Fibroblast of pulmonary artery (primary cell): ENCODE data around the gene TPI1.
"Not testable (repeated sequence)": the region's sequence is repeated elsewhere in the genome, so short reads cannot be mapped to it uniquely, and the experiment has no call there.

Experiments used
- DNase-seq: peaks from one replicate; pipeline ENCODE4 v3.0.0-alpha.2; 2010; ENCODE audit warnings: low read depth
- H3K4me3 ChIP-seq: replicated peaks from 2 replicates; pipeline ENCODE4 v1.5.1; 2011; ENCODE audit warnings: low read depth, mild to moderate bottlenecking, control low read depth, low read length, moderate library complexity
- TF ChIP-seq, protein P1 (sequence below): IDR thresholded peaks from 2 replicates; pipeline ENCODE4 v1.5.1; 2011; ENCODE audit warnings: mild to moderate bottlenecking, control low read depth, low read length, inconsistent platforms; ENCODE audit errors: missing control alignments

TPI1 gene

DNA sequence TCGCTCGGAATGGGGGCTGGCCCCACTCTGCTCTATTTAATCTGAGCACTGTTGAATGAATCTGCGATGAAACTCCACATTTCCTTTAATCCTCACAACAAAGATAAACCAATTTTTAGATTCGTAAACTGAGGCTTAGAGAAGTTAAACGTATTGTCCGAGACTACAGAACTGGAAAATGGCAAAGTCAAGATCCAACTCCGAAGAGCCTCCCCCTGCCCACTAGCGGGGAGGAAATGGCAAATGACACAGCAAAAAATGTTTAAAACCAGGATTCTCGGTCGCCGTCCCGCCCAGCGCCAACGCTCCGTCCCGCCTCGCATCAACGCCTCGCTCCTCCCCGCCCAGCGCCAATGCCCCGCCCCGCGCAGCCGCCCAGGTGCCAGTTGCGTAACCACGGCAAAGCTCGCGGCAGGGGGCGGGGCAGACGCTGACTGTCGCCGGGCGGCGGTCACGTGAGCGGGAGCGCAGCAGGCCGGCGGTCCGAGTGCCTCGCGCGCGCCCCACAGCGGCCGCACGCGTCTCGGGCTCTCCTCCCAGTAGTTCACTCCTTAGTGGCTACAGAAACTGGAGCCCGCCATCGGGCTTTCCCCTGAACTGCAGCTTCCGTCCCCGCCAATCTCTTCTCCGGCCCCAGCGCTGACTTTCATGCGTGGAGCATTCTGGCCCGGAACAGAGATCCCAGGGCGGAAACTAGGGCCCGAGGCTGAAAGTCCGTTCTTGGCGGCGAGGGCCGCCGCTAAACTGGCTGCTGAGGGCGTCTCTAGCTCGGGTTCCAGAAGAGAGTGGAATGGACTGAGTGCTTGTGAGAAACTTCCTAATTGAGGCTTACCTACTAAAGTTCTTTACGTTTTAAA is 23.7 kb downstream of the TPI1 start:
- TF ChIP-seq, protein P1, sequence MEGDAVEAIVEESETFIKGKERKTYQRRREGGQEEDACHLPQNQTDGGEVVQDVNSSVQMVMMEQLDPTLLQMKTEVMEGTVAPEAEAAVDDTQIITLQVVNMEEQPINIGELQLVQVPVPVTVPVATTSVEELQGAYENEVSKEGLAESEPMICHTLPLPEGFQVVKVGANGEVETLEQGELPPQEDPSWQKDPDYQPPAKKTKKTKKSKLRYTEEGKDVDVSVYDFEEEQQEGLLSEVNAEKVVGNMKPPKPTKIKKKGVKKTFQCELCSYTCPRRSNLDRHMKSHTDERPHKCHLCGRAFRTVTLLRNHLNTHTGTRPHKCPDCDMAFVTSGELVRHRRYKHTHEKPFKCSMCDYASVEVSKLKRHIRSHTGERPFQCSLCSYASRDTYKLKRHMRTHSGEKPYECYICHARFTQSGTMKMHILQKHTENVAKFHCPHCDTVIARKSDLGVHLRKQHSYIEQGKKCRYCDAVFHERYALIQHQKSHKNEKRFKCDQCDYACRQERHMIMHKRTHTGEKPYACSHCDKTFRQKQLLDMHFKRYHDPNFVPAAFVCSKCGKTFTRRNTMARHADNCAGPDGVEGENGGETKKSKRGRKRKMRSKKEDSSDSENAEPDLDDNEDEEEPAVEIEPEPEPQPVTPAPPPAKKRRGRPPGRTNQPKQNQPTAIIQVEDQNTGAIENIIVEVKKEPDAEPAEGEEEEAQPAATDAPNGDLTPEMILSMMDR, result peak; percentile 43
- peak overlapping the region; percentile 50 for H3K4me3 ChIP-seq

DNA sequence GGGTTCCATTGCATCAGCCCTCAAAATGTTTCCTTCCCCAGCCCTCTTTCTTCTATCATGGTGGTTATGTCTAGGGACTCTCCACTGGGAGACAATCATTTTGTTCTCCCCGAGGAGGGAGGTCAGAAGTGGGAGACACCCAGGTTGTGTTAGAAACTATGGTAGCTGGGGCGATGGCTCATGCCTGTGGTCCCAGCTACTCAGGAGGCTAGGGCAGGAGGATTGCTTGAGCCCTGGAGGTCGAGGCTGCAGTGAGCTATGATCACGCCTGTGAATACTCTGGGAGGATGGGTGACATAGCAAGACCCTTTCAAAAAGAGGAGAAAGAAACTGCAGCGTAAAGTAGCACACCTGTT is 24.3 kb downstream of the TPI1 start:
- TF ChIP-seq, protein P1, result no peak
- H3K4me3 ChIP-seq, result peak overlapping the region; percentile 50
- no peak for DNase-seq

More for the DNA sequence above, 23.7 kb downstream of the TPI1 start:
- DNase-seq, result peak; percentile 97

DNA sequence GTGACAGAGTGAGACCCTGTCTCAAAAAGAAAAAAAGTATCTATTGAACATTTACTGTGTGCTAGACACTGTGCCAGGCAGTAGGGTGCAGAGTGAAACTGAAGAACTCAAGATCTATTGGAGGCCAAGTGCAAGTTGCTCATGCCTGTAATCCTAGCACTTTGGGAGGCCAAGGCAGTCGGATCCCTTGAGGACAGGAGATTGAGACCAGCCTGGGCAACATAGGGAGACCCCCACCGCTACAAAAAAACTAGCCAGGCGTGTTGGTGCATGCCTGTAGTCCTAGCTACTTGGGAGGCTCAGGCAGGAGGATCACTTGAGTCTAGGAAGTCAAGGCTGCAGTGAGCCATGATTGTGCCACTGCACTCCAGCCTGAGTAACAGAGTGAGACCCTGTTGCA is 25.4 kb downstream of the TPI1 start:
- not testable (repeated sequence) for DNase-seq, H3K4me3 ChIP-seq

DNA sequence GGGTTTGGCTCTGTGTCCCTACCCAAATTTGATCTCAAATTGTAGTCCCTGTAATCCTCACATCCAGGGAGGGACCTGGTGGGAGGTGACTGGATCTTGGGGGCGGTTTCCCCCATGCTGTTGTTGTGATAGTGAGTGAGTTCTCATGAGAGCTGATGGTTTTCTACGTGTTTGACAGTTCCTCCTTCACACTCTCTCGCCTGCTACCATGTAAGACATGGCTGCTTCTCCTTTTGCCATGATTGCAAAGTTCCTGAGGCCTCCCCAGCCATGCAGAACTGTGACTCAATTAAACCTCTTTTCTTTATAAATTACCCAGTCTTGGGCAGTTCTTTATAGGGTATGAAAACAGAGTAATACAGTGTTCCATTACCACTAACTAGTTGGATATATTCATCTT is 27.0 kb downstream of the TPI1 start:
- TF ChIP-seq, protein P1, result no peak
- no peak overlapping the region for H3K4me3 ChIP-seq
- DNase-seq, result no peak

DNA sequence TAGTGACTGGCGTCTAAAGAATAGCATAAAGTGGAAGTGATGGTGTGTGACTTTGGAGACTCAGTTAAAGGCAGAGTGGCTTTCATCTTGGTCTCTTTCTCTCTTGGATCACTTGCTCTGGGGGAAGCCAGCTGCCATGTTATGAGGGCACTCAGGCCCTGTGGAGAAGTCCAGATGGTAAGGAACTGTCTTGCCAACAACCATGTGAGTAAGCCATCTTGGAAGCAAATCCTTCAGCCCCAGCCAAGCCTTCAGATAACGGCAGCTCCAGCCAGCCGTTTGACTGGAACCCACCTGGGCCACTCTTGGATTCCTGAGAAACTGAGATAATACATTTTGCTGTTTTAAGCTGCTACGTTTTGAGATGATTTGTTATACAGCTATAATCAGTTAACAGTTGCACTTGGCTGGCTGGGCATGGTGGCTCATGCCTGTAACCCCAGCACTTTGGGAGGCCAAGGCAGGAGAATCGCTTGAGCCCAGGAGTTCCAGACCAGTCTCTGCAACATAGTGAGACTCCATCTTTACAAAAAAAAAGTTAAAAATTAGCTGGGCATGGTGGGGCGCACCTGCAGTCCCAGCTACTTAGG is 29.6 kb downstream of the TPI1 start:
- TF ChIP-seq, protein P1, result no peak
- no peak for DNase-seq
- no peak overlapping the region for H3K4me3 ChIP-seq

DNA sequence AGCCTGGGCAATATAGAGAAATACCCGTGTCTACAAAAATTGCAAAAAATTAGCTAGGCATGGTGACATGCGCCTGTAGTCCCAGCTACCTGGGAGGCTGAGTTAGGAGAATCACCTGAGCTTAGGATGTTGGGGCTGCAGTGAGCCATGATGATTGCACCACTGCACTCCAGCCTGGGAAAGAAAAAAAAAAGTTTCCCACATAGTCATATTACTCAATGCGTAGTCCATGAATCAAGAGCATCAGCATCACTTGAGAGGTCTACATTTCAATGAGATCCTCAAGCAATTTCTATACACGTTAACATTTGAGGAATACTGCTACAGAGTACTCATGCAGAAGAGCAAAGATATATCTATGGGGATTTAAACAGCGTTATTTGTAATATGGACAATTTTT is 32.1 kb downstream of the TPI1 start:
- no peak overlapping the region for H3K4me3 ChIP-seq
- TF ChIP-seq, protein P1, result no peak

DNA sequence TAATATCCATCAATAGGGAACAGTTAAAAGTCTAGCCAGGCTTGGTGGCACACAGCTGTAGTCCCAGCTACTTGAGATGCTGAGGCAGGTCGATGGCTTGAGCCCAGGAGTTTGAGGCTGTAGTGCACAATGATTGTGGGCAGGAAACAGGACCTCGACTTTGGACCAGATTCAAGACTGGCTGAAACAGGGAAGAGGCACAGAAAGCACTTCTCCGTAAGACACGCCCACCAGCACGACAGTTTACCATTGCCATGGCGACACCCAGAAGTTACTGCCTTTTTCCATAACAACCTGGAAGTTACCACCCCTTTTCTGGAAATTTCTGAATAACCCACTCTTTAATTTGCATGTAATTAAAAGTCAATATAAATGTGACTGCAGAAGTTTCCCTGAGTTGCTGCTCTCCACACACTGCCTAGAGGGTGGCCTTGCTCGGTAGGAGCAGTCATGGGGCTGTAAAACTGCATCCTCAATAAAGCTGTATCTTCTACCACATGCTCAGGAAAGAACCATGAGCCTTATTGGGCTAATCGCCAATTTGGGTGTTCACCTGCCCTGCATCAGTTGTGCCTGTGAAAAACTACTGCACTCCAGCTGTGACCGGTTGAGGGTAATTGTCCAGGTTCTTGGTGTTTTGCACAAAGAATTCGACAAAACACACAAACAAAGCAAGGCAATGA is 32.6 kb downstream of the TPI1 start:
- no peak overlapping the region for H3K4me3 ChIP-seq
- peak; percentile 70 for DNase-seq
- TF ChIP-seq, protein P1, result no peak

More for the DNA sequence above, 32.1 kb downstream of the TPI1 start:
- DNase-seq, result no peak
